H1 (cell line): ENCODE data around the gene GATB.

ENCODE experiments used
- CTCF ChIP-seq, 3 experiments: IDR thresholded peaks; 1 replicate in 2 of 3; 2 replicates in 1 of 3; pipeline versions ENCODE4 v1.5.1 to v1.6.1; 2011; ENCODE audit warnings: low read length in 3 of 3, mild to moderate bottlenecking in 3 of 3, inconsistent platforms in 2 of 3, low read depth in 1 of 3, moderate library complexity in 1 of 3; ENCODE audit not compliant: insufficient read depth in 1 of 3; ENCODE audit errors: control extremely low read depth in 1 of 3
- EZH2 ChIP-seq: fragments of 200-600 bp; sonication (generic); IDR thresholded peaks from 2 replicates; pipeline ENCODE4 v1.7.1; 2012; ENCODE audit warnings: low read depth, mild to moderate bottlenecking, moderate library complexity, low read length, inconsistent platforms; ENCODE audit not compliant: severe bottlenecking
- FOSL1 ChIP-seq: IDR thresholded peaks from 2 replicates; pipeline ENCODE4 v1.6.1; 2011; ENCODE audit warnings: mild to moderate bottlenecking, low read depth, low read length, moderate library complexity; ENCODE audit not compliant: insufficient read depth
- GABPA ChIP-seq: IDR thresholded peaks from 2 replicates; pipeline ENCODE4 v1.6.1; 2011; ENCODE audit warnings: mild to moderate bottlenecking, low read length, moderate library complexity, borderline replicate concordance; ENCODE audit not compliant: insufficient read depth
- GTF2F1 ChIP-seq: IDR thresholded peaks from 2 replicates; pipeline ENCODE4 v1.6.1; 2012; ENCODE audit warnings: low read depth, low read length, improper control_type of control experiment, borderline replicate concordance
- HDAC2 ChIP-seq, 2 experiments: fragments of 300-600 bp in 1 of 2; sonication (generic) in 1 of 2; IDR thresholded peaks; 2 replicates each; pipeline ENCODE4 v1.6.1; 2011 to 2012; ENCODE audit warnings: low read depth in 2 of 2, low read length in 2 of 2, mild to moderate bottlenecking in 2 of 2, moderate library complexity in 2 of 2, borderline replicate concordance in 1 of 2, inconsistent platforms in 1 of 2
- POLR2A ChIP-seq, 2 experiments: IDR thresholded peaks; 1 replicate in 1 of 2; 2 replicates in 1 of 2; pipeline ENCODE4 v1.6.1; 2011; ENCODE audit warnings: low read depth in 2 of 2, low read length in 2 of 2, mild to moderate bottlenecking in 2 of 2; ENCODE audit errors: control extremely low read depth in 1 of 2
- POLR2AphosphoS5 ChIP-seq: IDR thresholded peaks from 2 replicates; pipeline ENCODE4 v1.6.1; 2011; ENCODE audit warnings: low read depth, low read length
- RXRA ChIP-seq: IDR thresholded peaks from 2 replicates; pipeline ENCODE4 v1.6.1; 2011; ENCODE audit warnings: low read depth, mild to moderate bottlenecking, low read length, moderate library complexity; ENCODE audit not compliant: insufficient read depth

GRCh38 chr4:151786158-151786495 lies 25.3 kb upstream of the GATB start:
- no peak for TF ChIP-seq POLR2A (IDR thresholded peaks at IDR 0.05; ENCODE audit: control extremely low read depth in 1 of 2, low read depth in 2 of 2, low read length in 2 of 2)
- no peak for TF ChIP-seq CTCF (IDR thresholded peaks at IDR 0.05; ENCODE audit: control extremely low read depth in 1 of 3, insufficient read depth in 1 of 3, low read depth in 1 of 3, low read length in 3 of 3)
- no peak for TF ChIP-seq EZH2
- no peak for TF ChIP-seq GTF2F1
- TF ChIP-seq GABPA: no peak
- no peak for TF ChIP-seq FOSL1
- no peak for TF ChIP-seq RXRA
- TF ChIP-seq HDAC2 (IDR thresholded peaks at IDR 0.05; ENCODE audit: borderline replicate concordance in 1 of 2, low read depth in 2 of 2, low read length in 2 of 2): no peak
- TF ChIP-seq POLR2AphosphoS5: no peak
